Activated naive CD4-positive, alpha-beta T cell treated with anti-CD3 and anti-CD28 coated beads, Interleukin-2, amount 10 ng/mL, durations not matched to agents 7 days and 5 days (primary cell): ENCODE results near the gene SLC22A16.
"Not testable (repeated sequence)": the region's sequence is repeated elsewhere in the genome, so short reads cannot be mapped to it uniquely, and the experiment has no call there.

Experiments used
- CTCF ChIA-PET: fragments of 350-600 bp; sonication (Branson Sonifier 250); formaldehyde crosslinking; loops from one replicate; lab custom pipeline; 2021; ENCODE audit warnings: antibody characterized with exemption; lab: Charles Lee
- DNase-seq: peaks from one replicate; pipeline ENCODE4 v3.0.0-alpha.2; 2020
- H3K27ac Mint-ChIP-seq: one replicate; pipeline ENCODE4 v1.8.0; 2021; ENCODE audit warnings: mild to moderate bottlenecking, moderate library complexity, mixed read lengths
- H3K27me3 Mint-ChIP-seq: one replicate; pipeline ENCODE4 v1.8.0; 2021; ENCODE audit warnings: mild to moderate bottlenecking, mixed read lengths
- H3K36me3 Mint-ChIP-seq: one replicate; pipeline ENCODE4 v1.8.0; 2021; ENCODE audit warnings: mixed read lengths
- H3K4me1 Mint-ChIP-seq: one replicate; pipeline ENCODE4 v1.8.0; 2021; ENCODE audit warnings: mixed read lengths
- H3K4me3 Mint-ChIP-seq: one replicate; pipeline ENCODE4 v1.8.0; 2021; ENCODE audit warnings: mild to moderate bottlenecking, moderate library complexity, mixed read lengths
- H3K9me3 Mint-ChIP-seq: one replicate; pipeline ENCODE4 v1.8.0; 2021; ENCODE audit warnings: mixed read lengths

Gene SLC22A16, protein sequence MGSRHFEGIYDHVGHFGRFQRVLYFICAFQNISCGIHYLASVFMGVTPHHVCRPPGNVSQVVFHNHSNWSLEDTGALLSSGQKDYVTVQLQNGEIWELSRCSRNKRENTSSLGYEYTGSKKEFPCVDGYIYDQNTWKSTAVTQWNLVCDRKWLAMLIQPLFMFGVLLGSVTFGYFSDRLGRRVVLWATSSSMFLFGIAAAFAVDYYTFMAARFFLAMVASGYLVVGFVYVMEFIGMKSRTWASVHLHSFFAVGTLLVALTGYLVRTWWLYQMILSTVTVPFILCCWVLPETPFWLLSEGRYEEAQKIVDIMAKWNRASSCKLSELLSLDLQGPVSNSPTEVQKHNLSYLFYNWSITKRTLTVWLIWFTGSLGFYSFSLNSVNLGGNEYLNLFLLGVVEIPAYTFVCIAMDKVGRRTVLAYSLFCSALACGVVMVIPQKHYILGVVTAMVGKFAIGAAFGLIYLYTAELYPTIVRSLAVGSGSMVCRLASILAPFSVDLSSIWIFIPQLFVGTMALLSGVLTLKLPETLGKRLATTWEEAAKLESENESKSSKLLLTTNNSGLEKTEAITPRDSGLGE

DNA sequence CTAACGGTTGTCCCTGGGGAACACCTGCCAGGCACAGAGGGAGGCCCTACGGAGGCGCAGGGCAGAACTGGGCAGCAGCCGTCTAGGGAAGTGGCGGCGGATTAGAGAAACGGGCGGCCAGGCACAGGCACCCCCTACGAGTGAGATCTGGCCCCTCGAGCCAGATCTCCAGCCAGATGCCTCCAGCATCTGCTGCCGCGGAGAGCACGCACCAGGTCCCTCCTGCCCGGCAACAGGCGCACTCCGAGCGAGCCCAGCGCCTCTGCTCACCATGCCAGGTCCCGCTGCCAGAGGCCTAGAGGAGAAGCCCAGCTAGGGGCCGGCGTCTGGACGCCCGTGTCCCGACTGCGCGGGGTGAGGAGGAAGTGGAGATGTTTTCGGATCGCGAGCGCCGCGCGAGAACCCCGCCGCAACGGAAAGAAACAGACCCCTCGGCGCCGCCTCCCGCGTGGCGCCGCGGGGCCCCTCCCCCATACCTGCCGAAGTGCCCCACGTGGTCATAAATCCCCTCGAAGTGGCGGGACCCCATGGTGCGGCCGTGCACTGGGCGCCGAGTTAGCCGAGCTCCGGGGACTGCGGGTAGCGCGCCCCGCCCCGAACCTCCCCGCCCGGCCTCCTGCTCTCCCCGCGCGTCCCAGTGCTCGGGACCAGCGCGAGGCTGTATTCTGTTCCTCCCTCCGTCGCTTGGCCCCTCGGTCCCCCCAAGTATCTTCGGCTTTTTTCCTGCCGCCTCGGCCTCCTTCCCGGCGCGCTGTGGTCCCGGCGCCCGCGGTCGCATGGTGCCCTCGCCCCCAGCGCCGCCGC, at the start of gene SLC22A16:
TSS of gene SLC22A16 (minus strand) at position 568 of the 804 bp plus-strand sequence. CDS start at position 529, 39 bp downstream.
- H3K27ac Mint-ChIP-seq = no peak within 1 kb of the TSS
- H3K9me3 Mint-ChIP-seq = no peaks in the 10 kb centered on the region
- H3K36me3 Mint-ChIP-seq = no peaks in the 10 kb centered on the region
- peaks cover 11% of the 10 kb centered on the region for H3K4me1 Mint-ChIP-seq
- DNase-seq = no peak
- H3K4me3 Mint-ChIP-seq = peak within 1 kb of the TSS; percentile 37
- peaks cover 61% of the 10 kb centered on the region for H3K27me3 Mint-ChIP-seq
- CTCF ChIA-PET = no interaction called here

DNA sequence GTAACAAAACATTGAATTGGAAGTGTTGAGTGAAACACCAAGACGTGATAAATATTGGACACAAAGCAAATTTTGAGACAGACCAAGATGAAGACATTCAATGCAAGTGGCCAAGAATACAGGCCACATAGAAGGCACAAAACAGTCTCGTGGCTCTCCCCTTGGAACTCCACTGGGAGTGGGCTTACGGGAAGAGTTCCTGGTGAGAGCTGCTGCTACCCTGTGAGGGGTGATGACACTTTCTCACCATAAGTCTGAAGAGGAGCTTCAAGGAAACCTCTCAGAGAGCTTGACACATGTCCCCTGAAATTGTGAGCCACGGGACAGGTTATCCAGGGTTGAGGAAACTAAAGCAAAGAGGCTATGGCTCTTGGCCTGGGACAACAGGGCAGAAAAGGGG, 48.6 kb upstream of the SLC22A16 start:
- Mint-ChIP-seq H3K36me3 (no peaks in the 10 kb centered on the region), H3K9me3 (no peaks in the 10 kb centered on the region), H3K4me1 (peaks cover 2% of the 10 kb centered on the region), H3K27ac (no peak overlapping the region), H3K4me3 (no peak overlapping the region), H3K27me3 (peaks cover 3% of the 10 kb centered on the region)
- CTCF ChIA-PET = no interaction called here
- no peak for DNase-seq

DNA sequence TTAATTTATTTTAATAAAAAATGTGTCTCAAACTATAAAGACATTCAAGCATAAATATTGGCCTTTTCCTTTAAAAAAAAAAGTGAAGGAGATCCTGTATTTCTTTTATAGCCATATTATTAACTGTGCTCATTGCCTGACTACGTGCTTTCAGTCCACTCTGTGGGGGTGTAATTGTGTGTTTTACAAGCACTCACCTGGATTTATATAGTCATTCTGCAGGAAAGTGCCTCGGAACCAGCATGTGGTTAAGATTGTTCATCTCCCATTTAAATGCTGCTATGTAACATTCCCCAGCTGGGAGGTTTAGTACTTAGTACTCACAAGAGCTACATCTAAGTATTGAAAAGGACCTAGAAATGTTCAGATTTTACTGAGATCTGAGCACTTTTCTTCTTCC, 47.9 kb upstream of the SLC22A16 start:
- Mint-ChIP-seq H3K4me3 (no peak overlapping the region), H3K36me3 (no peaks in the 10 kb centered on the region), H3K27me3 (peaks cover 3% of the 10 kb centered on the region), H3K27ac (no peak overlapping the region), H3K9me3 (no peaks in the 10 kb centered on the region), H3K4me1 (peaks cover 1% of the 10 kb centered on the region)
- CTCF ChIA-PET = no interaction called here
- no peak for DNase-seq

DNA sequence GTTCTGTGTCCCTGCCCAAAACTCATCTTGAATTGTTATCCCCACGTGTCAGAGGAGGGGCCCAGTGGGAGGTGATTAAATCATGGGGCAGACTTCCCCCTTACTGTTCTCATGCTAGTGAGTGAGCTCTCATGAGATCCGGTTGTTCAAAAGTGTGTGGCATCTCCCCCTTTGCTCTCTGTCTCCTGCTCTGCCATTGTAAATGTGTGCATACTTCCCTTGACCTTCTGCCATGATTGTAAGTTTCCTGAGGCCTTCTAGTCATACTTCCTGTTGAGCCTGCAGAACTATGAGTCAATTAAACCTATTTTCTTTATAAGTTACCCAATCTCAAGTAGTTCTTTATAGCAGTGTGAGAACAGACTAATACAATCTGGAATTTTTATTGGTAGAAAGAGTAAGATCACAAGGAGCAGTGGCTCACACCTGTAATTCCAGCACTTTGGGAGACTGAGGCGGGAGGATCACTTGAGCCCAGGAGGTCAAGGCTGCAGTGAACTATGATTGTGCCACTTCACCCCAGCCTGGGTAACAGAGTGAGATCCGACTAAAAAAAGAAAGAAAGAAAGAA, 47.1 kb upstream of the SLC22A16 start:
- H3K36me3 Mint-ChIP-seq = no peaks in the 10 kb centered on the region
- DNase-seq = no peak
- H3K27me3 Mint-ChIP-seq = no peaks in the 10 kb centered on the region
- no peaks in the 10 kb centered on the region for H3K9me3 Mint-ChIP-seq
- no peak overlapping the region for H3K27ac Mint-ChIP-seq
- no peaks in the 10 kb centered on the region for H3K4me1 Mint-ChIP-seq
- CTCF ChIA-PET = no interaction called here
- H3K4me3 Mint-ChIP-seq = no peak overlapping the region

DNA sequence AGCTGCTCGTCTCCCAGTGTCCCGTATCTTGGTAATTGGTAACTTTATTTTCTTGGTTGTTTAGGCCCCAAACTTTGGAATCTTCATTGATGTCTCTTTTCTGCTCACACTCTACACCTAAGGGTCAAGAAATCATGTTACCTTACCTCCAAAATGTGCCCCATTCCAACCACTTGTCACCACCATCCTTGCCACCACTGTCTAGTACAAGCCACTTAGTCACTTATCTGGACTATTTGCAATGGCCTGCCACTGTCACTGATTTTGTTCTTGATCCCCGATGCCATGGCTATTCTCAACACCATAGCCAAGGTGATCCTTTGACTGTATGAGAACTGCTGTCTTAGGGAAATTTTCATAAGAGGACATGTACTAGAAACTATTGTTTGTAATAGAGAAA, 46.0 kb upstream of the SLC22A16 start:
- no peak overlapping the region for H3K4me3 Mint-ChIP-seq
- DNase-seq = no peak
- no peaks in the 10 kb centered on the region for H3K27me3 Mint-ChIP-seq
- no peaks in the 10 kb centered on the region for H3K9me3 Mint-ChIP-seq
- CTCF ChIA-PET = no interaction called here
- no peaks in the 10 kb centered on the region for H3K36me3 Mint-ChIP-seq
- no peaks in the 10 kb centered on the region for H3K4me1 Mint-ChIP-seq
- H3K27ac Mint-ChIP-seq = no peak overlapping the region

DNA sequence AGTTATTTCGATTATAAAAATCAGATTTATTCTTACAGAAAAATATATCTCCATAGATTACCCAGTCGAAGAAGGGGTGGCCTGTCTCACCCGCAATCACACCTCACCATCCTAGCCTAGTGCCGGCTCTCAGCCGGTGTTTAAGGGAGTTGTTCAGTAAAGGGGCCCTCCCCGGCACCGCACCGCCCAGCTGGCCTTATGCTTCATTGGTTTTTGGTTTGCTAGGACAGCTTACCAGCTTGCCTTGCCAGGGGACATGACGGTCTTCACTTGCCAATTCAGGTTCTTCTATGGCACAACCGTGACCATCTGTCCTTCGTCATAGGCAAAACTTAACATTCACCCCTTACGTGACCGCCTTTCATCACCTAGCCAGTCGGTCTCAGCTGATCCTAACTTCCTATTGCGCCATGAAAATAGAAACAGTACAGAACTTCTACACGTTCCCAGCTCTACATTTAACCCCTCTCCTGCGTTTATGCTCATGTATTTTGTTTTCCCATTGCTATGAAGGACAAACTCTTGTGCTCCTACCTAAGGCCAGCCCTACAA, 44.7 kb upstream of the SLC22A16 start:
- DNase-seq = no peak
- H3K27me3 Mint-ChIP-seq = no peaks in the 10 kb centered on the region
- no peaks in the 10 kb centered on the region for H3K9me3 Mint-ChIP-seq
- CTCF ChIA-PET = interaction anchor here (0.7 kb wide), 1 partner anchor 1442 kb away, joined by 3 read pairs; no protein-coding TSS in a partner anchor
- no peaks in the 10 kb centered on the region for H3K4me1 Mint-ChIP-seq
- H3K36me3 Mint-ChIP-seq = no peaks in the 10 kb centered on the region
- H3K4me3 Mint-ChIP-seq = no peak overlapping the region
- no peak overlapping the region for H3K27ac Mint-ChIP-seq

DNA sequence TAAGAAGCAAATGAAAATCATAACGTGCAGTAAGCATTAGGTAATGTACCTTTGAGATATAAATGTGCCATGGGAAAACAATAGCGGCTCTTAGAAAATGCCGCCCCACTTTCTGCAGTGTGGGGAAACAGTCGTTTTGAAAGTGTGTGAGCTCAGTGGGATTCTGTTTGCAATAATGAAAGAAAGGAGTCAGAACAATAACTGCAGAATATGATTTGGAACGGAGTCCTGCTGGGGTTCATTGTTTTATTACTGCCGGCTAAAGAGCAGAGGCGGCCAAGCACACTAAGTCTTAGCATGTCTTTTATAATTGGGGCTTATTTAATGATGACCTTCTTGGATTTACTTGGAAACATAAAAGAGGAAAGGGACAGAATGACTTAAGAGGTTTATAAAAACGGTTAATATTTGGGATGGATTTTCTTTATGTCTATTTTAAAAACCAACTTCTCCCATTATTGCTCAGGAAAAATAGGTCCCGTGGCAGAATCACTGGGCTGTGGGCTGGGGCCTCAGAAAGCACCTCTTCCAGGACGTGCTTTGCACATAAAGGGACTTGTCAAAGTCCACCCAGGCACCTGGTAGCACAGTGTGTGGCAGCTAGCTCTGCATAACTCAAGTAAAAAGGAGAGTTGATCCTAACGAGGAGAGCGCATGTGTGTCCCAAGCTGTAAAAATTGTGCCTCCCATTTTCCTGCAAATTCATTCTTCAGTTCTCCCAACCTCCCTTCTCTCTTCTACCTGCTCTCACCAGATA, 44.0 kb upstream of the SLC22A16 start:
- H3K36me3 Mint-ChIP-seq = no peaks in the 10 kb centered on the region

DNA sequence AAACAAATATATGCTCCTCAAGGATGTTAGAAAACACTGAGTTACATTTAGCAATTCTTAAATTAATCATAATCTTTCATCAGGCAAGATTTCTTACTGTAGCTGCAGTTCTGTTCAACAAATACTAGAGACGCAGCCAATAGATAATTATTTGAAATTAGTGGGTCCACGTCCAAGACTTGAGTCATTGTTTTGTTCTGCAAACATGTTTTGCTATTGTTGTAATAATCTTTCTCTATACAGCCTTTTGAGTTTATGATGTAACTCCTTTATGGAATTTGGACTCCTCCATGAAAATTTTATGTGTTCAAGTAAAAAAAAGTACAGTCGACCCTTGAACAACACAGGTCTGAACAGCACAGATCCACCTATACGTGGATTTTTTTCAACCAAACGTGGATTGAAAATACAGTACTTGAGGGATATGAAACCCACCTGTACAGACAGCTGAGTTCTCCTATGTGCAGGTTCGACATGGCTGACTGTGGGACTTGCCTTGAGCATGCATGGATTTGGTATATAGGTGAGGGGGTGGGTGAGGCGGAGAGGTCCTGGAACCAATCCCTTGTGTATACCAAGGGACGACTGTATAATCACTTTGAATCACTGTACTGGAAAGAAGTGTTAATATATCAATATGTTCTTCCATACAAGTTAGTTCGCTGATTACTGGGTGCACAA, 41.3 kb upstream of the SLC22A16 start:
- Mint-ChIP-seq H3K4me1 (no peaks in the 10 kb centered on the region), H3K27ac (no peak overlapping the region), H3K4me3 (no peak overlapping the region), H3K36me3 (no peaks in the 10 kb centered on the region), H3K27me3 (no peaks in the 10 kb centered on the region), H3K9me3 (no peaks in the 10 kb centered on the region)
- CTCF ChIA-PET = no interaction called here
- DNase-seq = no peak

More for the DNA sequence above, 44.0 kb upstream of the SLC22A16 start:
- DNase-seq = no peak
- no peaks in the 10 kb centered on the region for H3K27me3 Mint-ChIP-seq
- H3K9me3 Mint-ChIP-seq = no peaks in the 10 kb centered on the region
- CTCF ChIA-PET = interaction anchor here (0.7 to 1.0 kb wide), 3 partner anchors 59 to 1443 kb away, joined by 3 to 4 read pairs (median 3); no protein-coding TSS in a partner anchor
- no peaks in the 10 kb centered on the region for H3K4me1 Mint-ChIP-seq
- H3K4me3 Mint-ChIP-seq = no peak overlapping the region
- no peak overlapping the region for H3K27ac Mint-ChIP-seq

DNA sequence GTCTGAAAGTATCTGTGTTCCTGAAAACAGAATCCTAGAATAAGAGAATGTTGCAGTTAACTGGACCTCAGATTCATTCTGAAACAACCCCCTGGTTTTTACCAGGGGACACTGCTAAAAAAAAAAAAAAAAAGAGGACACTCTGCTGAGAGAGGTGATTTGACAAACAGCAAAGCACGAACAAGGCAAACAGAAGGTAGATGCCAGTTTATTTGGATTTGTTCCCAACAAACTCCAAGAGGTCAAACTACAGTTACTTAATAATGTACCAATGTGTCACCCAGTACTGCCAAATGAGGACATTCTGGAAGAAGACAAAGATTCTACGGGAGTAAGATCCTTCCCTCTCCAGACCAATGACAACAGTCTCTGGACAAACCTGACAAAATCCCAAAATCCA, 40.6 kb upstream of the SLC22A16 start:
- CTCF ChIA-PET = no interaction called here
- H3K4me1 Mint-ChIP-seq = no peaks in the 10 kb centered on the region
- H3K4me3 Mint-ChIP-seq = no peak overlapping the region
- no peak for DNase-seq
- no peaks in the 10 kb centered on the region for H3K36me3 Mint-ChIP-seq
- peaks cover 7% of the 10 kb centered on the region for H3K27me3 Mint-ChIP-seq
- H3K9me3 Mint-ChIP-seq = no peaks in the 10 kb centered on the region
- H3K27ac Mint-ChIP-seq = no peak overlapping the region

DNA sequence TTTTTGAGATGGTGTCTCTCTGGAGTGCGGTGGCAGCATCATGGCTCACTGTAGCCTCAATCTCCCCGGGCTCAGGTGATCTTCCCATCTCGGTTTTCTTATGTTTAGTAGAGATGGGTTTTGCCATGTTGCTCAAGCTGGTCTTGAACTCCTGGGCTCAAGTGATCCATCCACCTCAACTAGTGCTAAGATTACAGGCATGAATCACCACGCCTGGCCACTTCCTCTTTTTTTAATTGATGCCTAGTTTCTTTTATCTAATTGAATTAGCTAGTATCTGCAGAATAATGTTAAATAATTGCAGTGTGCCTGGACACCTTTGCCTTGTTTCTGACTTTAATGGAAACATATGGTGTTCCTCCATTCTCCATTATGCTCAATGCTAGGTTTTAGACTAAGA, 38.4 kb upstream of the SLC22A16 start:
- no peak overlapping the region for H3K27ac Mint-ChIP-seq
- H3K4me3 Mint-ChIP-seq = no peak overlapping the region
- H3K9me3 Mint-ChIP-seq = no peaks in the 10 kb centered on the region
- no peak for DNase-seq
- H3K27me3 Mint-ChIP-seq = peaks cover 18% of the 10 kb centered on the region
- no peaks in the 10 kb centered on the region for H3K36me3 Mint-ChIP-seq
- H3K4me1 Mint-ChIP-seq = no peaks in the 10 kb centered on the region
- CTCF ChIA-PET = interaction anchor here (0.6 to 1.3 kb wide), 2 partner anchors 239 to 475 kb away, joined by 4 read pairs; no protein-coding TSS in a partner anchor

DNA sequence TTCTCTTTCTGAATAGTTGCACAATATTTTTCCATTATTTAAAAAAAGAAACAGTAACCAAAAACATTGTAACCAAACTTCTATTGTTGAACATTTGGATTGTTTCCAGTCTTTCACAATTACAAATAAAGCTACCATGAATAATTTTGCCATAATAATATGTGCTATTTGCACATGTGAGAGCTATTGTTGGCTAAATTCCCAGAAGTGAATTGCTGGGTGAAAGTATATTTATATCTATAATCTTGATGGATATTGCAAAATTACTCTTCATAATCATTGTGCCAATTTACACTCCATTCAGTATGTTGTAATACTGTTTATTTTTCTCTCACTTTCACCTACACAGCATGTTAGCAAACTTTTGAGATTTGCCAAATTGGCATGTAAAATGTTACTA, 36.6 kb upstream of the SLC22A16 start:
- Mint-ChIP-seq H3K27me3 (peaks cover 18% of the 10 kb centered on the region), H3K27ac (no peak overlapping the region), H3K4me1 (no peaks in the 10 kb centered on the region), H3K4me3 (no peak overlapping the region), H3K36me3 (no peaks in the 10 kb centered on the region), H3K9me3 (no peaks in the 10 kb centered on the region)
- CTCF ChIA-PET = no interaction called here
- no peak for DNase-seq

DNA sequence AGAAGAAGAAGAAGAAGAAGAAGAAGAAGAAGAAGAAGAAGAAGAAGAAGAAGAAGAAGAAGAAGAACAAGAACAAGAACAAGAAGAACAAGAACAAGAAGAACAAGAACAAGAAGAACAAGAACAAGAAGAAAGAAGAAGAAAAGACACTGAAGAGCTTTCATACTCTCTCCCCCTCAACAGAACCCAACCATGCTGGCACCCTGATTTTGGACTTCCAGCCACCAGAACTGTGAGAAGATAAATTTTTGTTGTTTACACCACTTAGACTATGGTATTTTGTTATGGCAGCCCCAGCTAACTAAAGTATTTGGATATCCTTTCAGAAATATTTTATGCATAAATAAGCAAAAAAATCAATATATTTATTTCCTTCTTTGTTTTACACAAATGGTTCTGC, 36.1 kb upstream of the SLC22A16 start:
- H3K36me3 Mint-ChIP-seq, CTCF ChIA-PET, H3K4me3 Mint-ChIP-seq, H3K4me1 Mint-ChIP-seq, H3K27ac Mint-ChIP-seq, DNase-seq, H3K9me3 Mint-ChIP-seq: not testable (repeated sequence)
- H3K27me3 Mint-ChIP-seq = peaks cover 18% of the 10 kb centered on the region

DNA sequence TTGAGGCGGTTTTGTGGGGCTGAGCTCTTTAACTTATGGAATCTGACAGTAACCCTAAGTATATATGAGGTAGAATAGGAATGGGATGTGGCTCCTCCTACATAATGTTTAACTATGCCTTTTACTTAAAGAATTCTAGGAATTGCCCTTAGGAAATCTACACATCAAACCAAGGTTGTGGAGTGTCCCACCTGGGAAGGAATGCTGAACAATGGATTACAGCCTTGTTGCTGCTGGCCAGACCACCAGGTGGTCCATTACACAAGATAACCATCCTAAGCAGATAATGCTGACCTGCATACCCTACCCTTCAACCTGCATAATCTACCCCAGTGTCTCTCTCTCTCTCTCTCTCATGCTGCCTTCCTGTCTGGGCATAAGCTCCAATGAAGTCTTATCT, 35.0 kb upstream of the SLC22A16 start:
- no peaks in the 10 kb centered on the region for H3K4me1 Mint-ChIP-seq

More for the DNA sequence above, 35.0 kb upstream of the SLC22A16 start:
- Mint-ChIP-seq H3K9me3 (no peaks in the 10 kb centered on the region), H3K27me3 (peaks cover 18% of the 10 kb centered on the region), H3K4me3 (no peak overlapping the region), H3K36me3 (no peaks in the 10 kb centered on the region), H3K27ac (no peak overlapping the region)
- CTCF ChIA-PET = no interaction called here
- no peak for DNase-seq
